Activated CD8-positive, alpha-beta memory T cell treated with anti-CD3 and anti-CD28 coated beads for 36 hours (primary cell): ENCODE results near the gene SYCE1L. TPM values are rescaled to one million over a fixed set of nuclear protein-coding genes. Genes with fewer than 3 reads are reported as not detected.
"Not testable (repeated sequence)": the region's sequence is repeated elsewhere in the genome, so short reads cannot be mapped to it uniquely, and the experiment has no call there.

Experiments used
- CTCF ChIA-PET: fragments of 350-600 bp; sonication (Branson Sonifier 250); formaldehyde crosslinking; loops from one replicate; lab custom pipeline; 2021; ENCODE audit warnings: antibody characterized with exemption; lab: Charles Lee
- POLR2A ChIA-PET: fragments of 350-600 bp; sonication (Branson Sonifier 250); formaldehyde crosslinking; loops from one replicate; lab custom pipeline; 2021; ENCODE audit warnings: antibody characterized with exemption; lab: Charles Lee
- total RNA-seq, 2 experiments: library from RNA; stranded (reverse); gene quantifications; one replicate each; pipeline ENCODE4 v1.2.3, GENCODE V29; 2021

Gene SYCE1L
- total RNA-seq: 1 to 10 TPM; 3.8 to 4.2 TPM

- ChIA-PET CTCF (no interaction called here), POLR2A (no interaction called here)
Observed at GRCh38 chr16:77199211-77199610, at the start of gene SYCE1L. Gene SYCE1L, plus strand, starts transcription at chr16:77199408. Its CDS starts 44 bp downstream, at chr16:77199452.

- POLR2A ChIA-PET: no interaction called here
- CTCF ChIA-PET: no interaction called here
Observed at GRCh38 chr16:77157346-77158058, 41.7 kb upstream of the SYCE1L start.

GRCh38 chr16:77158293-77158692 is 40.9 kb upstream of the SYCE1L start:
- POLR2A ChIA-PET: no interaction called here

GRCh38 chr16:77165006-77165405 is 34.2 kb upstream of the SYCE1L start:
- ChIA-PET CTCF (no interaction called here), POLR2A (no interaction called here)

More at GRCh38 chr16:77158293-77158692, 40.9 kb upstream of the SYCE1L start:
- CTCF ChIA-PET: no interaction called here

- CTCF ChIA-PET, POLR2A ChIA-PET: not testable (repeated sequence)
Observed at GRCh38 chr16:77165536-77166236, 33.5 kb upstream of the SYCE1L start.

GRCh38 chr16:77166726-77167125 is 32.5 kb upstream of the SYCE1L start:
- ChIA-PET POLR2A (no interaction called here), CTCF (no interaction called here)

- POLR2A ChIA-PET: no interaction called here
- CTCF ChIA-PET: no interaction called here
Observed at GRCh38 chr16:77168901-77169300, 30.3 kb upstream of the SYCE1L start.

- POLR2A ChIA-PET: no interaction called here
Observed at GRCh38 chr16:77169650-77170236, 29.5 kb upstream of the SYCE1L start.

GRCh38 chr16:77170805-77171204 is 28.4 kb upstream of the SYCE1L start:
- CTCF ChIA-PET: interaction anchor here (1.0 to 2.0 kb wide), 5 partner anchors 10 to 1971 kb away, joined by 3 to 5 read pairs (median 4); no protein-coding TSS in a partner anchor
- POLR2A ChIA-PET: no interaction called here

More at GRCh38 chr16:77169650-77170236, 29.5 kb upstream of the SYCE1L start:
- CTCF ChIA-PET: no interaction called here

- ChIA-PET CTCF (interaction anchor here (0.9 to 2.0 kb wide), 6 partner anchors 9 to 1390 kb away, joined by 3 to 5 read pairs (median 4); no protein-coding TSS in a partner anchor), POLR2A (no interaction called here)
Observed at GRCh38 chr16:77171745-77172635, 27.2 kb upstream of the SYCE1L start.

- ChIA-PET CTCF (interaction anchor here (0.9 kb wide), 1 partner anchor 19 kb away, joined by 3 read pairs; no protein-coding TSS in a partner anchor), POLR2A (no interaction called here)
Observed at GRCh38 chr16:77172951-77173350, 26.3 kb upstream of the SYCE1L start.

- POLR2A ChIA-PET: no interaction called here
- CTCF ChIA-PET: no interaction called here
Observed at GRCh38 chr16:77183137-77183536, 16.1 kb upstream of the SYCE1L start.

- POLR2A ChIA-PET, CTCF ChIA-PET: not testable (repeated sequence)
Observed at GRCh38 chr16:77186298-77186697, 12.9 kb upstream of the SYCE1L start.

- POLR2A ChIA-PET: interaction anchor here (0.8 kb wide), 1 partner anchor 1568 kb away, joined by 4 read pairs; no protein-coding TSS in a partner anchor
- CTCF ChIA-PET: no interaction called here
Observed at GRCh38 chr16:77190190-77190477, 9.1 kb upstream of the SYCE1L start.

GRCh38 chr16:77190478-77191258 is 8.5 kb upstream of the SYCE1L start, which contains the start of gene MON1B:
Gene MON1B, plus strand, starts transcription at chr16:77191190. Its CDS starts 296 bp downstream, at chr16:77191486.
- ChIA-PET CTCF (no interaction called here), POLR2A (interaction anchor here (0.8 to 1.0 kb wide), 3 partner anchors 22 to 1569 kb away, joined by 3 to 4 read pairs (median 3); partner anchors contain the start of genes KARS1 and TERF2IP)

- CTCF ChIA-PET: no interaction called here
- POLR2A ChIA-PET: interaction anchor here (0.6 to 1.0 kb wide), 4 partner anchors 19 to 1674 kb away, joined by 3 read pairs; partner anchors contain the start of genes KARS1 and TERF2IP
Observed at GRCh38 chr16:77191259-77191969, 7.8 kb upstream of the SYCE1L start.

- POLR2A ChIA-PET: no interaction called here
- CTCF ChIA-PET: no interaction called here
Observed at GRCh38 chr16:77193377-77193776, 5.8 kb upstream of the SYCE1L start.
